Activated effector memory CD4-positive, alpha-beta T cell treated with Interleukin-2 at 50 U/mL for 16 hours (primary cell): ENCODE results near the gene SLC25A25.
"Not testable (repeated sequence)": the region's sequence is repeated elsewhere in the genome, so short reads cannot be mapped to it uniquely, and the experiment has no call there.

Source experiments
- DNase-seq: peaks from one replicate; pipeline ENCODE4 v3.0.0-alpha.2; 2020

Gene SLC25A25

DNA sequence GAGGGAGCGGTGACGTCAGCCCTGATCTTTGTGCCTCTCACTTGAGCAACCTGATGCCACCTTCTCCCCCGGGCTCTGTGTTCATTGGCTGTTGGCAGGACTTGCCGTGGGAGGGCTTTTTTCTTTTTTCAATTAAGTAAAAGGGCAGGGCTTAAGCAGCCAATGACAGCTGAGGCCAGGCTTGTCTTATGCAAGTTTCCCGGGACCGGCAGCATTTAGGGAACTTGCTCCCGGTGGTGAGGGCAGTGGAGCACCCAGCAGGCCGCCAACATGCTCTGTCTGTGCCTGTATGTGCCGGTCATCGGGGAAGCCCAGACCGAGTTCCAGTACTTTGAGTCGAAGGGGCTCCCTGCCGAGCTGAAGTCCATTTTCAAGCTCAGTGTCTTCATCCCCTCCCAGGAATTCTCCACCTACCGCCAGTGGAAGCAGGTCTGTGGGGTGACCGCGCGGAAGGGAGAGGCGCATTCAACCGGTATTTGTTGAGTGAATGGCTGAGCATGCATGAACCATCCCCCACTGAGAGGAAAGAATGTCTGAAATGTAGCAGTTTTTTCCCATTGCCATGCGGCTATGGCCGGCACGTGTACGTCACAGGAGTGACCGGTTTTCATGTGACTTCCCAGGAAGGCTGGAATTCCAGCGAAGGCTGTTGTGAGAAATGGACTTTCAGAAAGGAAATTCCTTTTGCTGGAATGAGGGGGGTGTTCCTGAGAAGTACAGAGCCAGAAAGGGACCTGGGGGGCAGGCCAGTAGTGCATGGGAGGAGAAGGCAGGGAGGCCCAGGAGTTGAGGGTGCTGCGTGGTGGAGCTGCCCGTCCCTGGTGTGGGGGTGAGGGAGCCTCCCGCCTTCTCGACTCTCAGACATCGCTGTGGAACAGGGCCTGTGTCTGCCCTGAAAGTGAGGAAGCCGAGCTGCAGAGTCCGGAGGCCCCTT, 30.5 kb downstream of the SLC25A25 start:
- no peak for DNase-seq

DNA sequence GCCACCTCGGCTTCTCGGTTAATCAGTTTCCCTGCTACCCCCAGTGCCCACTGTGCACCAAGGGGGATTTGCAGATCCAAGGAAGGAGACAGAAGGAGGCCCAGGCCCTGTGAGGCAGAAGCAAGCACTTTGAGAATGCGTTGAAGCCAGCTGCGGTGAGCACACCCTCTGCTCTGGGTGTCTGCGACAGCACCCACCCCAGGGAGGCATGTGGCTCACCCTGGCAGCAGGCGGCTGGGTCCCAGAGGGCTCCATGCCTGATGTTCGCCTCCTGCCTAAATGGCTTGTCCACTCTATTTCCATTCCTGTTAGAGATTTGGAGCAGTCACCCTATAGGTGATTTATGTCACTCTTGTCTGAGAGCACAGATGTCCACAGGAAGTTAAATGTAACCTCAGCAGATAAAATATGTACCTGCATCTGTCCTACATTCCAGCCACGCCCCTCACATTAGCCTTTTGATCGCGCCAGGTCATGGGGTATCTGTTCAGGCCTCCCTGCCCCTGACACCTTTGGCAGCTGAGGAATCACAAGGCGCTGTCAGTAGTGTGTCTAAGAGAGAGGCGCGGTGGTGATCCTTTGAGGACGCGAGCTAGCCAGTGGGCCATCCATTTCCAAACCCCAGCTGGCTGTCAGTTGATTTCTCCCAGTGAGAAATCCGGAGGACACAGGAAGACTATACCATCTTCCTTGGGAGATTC, 31.3 kb downstream of the SLC25A25 start:
- no peak for DNase-seq

DNA sequence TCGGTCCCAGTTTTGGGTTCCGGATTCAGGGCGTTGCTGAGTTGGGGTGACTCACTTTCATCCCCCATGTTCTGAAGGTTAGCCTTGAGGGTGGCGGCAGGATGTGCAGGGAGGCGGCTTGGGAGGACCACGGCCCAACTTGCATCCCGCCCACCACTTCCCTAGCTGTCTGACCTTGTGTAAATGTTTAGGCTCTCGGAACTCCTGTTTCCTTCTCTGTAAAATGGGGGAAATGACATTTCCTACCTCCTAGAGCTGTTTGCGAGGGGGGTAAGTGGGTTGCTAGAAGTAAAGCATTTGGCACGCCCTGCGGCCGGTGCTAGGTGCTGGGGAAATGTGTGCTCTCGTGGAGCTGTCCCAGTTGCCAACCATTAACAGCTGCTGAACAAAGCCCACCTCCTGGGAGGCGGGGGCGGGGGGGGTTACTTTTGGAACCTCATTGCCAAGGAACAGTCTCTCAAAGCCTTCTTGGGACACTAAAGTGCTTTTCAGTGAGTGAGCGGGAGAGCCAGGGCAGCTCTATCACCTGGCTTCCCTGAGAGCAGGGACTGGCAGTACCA, 32.0 kb downstream of the SLC25A25 start:
- no peak for DNase-seq

DNA sequence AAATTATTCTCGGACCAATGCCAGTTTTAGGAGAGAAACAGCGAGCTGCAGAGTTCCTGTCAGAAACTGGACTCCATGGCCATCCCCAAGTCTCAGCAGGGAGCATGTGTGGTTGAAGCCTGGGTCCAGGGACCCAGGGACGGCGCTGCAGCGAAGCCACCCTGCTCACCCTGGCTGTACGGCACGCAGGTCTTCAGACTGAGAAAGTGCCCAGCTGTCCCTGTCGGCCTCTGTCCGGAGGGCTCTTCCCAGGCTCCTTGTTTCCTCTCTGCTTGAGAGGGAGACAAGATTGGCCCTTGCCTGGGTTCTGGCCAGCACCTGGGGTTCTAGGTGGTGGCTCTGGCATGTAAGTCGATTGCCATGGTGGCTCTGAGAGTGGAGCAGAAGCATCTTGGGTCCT, 32.5 kb downstream of the SLC25A25 start:
- no peak for DNase-seq

DNA sequence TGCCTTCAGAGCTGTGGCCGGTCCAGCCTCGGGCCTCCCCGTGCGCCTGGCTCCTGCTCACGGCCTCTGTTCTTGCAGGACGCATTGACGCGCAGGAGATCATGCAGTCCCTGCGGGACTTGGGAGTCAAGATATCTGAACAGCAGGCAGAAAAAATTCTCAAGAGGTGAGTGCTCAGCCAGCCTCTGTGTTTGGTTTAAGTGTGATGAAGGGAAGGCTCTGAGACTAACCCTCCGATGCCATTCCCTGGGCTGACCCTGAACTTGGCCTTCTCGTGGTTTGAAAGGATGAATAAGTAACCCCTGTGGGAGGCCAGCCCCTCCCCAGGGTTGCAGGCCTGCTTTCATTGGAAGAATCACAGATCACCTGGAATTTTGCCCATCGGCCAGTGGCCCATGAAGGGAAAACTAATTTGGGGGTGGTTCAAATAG, 33.2 kb downstream of the SLC25A25 start:
- DNase-seq, result no peak

DNA sequence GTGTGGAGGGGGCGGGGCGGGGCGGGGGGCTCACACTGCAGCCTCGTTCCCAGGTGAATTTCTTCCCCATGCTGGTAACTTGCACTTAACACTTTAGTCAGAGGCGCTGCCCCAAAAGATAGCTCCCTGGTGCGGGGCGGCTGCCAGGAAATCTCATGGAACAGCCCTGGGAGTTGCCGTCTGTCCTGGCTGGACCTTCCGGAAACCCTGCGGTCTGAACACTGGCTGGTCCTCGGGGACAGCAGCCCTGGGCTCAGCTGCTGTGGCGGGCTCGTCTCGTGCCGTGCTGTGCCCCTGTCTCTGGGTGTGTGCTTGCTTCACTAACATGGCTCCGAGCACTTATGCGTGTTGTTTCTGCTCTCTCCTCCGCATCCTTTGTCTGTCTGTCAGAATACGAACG, 33.7 kb downstream of the SLC25A25 start:
- no peak for DNase-seq

DNA sequence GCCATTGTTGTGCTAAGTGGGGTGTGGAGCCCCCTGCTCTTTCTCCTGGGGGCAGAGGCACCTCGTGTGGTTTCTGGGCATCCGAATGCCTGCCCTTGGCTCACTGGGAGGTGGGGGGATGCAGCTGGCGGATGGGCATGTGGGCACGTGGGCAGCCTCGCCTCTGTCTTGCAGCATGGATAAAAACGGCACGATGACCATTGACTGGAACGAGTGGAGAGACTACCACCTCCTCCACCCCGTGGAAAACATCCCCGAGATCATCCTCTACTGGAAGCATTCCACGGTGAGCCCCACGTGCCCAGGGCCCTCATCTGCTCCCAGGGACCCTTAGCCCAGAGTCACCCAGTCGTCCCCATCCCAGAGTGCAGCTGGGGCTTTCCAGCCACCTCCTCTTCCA, 34.2 kb downstream of the SLC25A25 start:
- no peak for DNase-seq

DNA sequence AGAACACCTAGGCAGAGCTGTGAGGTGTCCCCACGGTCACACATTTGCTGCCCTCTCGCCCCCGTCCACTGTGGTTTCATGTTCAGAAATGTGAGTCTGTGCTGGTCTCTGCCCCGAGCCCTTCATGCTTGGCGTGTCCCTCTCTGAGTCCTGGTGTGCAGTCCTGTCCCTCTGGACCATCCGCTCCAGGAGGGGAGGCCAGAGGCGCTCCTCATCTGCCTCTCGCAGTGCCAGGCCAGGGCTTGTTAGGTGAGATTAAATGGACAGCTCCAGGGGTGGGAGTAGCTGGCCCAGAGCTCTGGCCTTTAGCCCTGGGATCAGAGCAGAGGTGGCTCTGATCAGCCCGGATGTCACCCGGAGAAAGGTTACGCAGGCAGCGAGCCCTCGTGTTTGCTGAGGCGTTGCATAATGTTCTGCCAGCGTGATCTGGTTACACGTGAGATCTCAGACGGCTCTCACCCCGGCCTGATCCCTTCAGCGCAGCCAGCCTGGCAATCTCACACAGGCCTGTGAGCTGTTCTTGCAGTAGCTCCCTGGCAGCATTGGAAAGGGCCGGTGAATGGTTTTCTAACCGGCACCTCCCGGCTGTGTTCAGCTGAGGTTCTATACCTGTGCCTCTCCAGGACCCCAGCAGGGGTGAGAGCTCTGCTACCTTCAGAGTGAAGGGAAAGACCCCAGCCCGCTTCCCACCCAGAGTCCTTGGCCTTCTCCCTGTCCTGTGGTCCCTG, 35.0 kb downstream of the SLC25A25 start:
- DNase-seq, result no peak

DNA sequence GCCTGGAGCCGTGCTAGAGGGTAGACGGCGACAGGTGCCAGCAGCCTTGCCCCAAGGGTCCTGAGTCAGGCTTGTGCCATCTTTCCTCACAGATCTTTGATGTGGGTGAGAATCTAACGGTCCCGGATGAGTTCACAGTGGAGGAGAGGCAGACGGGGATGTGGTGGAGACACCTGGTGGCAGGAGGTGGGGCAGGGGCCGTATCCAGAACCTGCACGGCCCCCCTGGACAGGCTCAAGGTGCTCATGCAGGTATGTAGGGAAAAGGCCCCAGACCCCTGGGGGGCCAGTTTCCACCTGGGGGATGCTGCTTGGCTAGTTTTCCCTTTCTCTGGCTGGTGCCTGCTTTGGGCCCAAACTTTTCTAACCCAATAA, 35.5 kb downstream of the SLC25A25 start:
- DNase-seq, result peak; percentile 17

DNA sequence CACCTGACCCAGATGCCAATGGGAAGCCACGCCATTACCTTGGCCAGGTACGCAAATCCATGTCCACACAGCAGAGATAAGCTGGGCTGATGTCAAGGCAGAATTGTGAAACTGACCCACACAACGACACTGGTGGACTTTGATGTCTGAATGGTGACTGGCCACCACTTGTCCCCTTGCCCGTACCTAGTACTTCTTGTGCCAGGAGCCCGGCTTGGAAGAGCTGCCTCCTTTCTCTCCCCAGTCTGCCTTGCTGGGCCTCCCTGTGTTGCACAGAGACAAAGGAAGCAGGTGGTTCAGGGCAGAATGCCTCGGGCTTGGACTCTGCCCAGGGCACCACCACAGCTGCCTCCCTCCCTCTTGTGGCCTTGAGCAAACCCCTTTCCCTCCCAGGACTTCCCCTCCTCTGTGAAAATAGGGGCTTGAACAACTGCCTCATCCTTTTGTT, 36.2 kb downstream of the SLC25A25 start:
- DNase-seq, result no peak

DNA sequence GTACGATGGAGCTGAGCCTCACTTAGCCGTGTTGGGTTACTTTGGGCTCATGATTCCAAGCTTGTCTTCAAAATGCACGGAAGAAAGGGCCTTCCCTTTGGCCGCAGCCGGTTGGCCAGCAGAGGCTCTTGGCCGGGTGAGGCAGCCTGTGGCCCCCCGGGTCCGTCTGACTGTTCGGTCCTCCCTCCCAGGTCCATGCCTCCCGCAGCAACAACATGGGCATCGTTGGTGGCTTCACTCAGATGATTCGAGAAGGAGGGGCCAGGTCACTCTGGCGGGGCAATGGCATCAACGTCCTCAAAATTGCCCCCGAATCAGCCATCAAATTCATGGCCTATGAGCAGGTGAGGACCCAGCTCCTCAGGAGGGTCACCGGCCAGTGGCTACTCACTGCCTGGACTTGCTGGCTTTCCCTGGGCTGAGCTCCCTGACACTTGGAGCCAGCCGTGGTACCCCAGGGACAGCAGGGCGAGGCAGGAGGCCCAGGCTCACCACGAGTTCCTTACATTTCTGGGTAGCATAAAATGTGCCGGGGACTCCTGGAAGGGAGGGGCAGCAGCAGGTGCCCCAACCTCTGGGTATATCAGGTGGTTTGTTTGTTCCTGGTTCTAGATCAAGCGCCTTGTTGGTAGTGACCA, 37.6 kb downstream of the SLC25A25 start:
- no peak for DNase-seq

DNA sequence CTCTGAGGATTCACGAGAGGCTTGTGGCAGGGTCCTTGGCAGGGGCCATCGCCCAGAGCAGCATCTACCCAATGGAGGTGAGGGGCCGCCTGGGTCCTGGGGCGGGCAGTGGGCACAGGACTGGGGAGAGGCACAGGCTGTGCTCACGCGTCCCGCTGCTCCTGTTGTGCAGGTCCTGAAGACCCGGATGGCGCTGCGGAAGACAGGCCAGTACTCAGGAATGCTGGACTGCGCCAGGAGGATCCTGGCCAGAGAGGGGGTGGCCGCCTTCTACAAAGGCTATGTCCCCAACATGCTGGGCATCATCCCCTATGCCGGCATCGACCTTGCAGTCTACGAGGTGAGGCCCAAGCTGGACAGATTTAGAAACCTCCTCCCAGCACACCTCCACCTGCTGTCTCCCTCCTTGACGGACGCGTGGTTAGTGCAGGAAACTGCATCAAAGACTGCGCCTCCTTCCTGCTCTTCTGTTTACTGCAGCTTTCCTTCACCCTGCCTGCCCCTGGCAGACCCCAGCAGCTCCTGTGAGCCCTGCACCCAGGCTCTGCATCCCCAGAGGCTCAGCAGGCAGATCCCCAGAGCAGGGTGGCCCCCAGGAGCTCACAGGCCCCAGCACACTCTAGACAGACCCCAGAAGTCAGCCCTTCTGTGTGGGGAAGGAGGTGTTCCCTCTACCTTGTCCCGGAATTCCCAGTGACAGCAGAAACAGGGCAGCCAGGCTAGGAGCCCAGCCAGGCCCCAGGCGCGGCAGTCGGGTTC, 38.3 kb downstream of the SLC25A25 start:
- DNase-seq, result no peak

DNA sequence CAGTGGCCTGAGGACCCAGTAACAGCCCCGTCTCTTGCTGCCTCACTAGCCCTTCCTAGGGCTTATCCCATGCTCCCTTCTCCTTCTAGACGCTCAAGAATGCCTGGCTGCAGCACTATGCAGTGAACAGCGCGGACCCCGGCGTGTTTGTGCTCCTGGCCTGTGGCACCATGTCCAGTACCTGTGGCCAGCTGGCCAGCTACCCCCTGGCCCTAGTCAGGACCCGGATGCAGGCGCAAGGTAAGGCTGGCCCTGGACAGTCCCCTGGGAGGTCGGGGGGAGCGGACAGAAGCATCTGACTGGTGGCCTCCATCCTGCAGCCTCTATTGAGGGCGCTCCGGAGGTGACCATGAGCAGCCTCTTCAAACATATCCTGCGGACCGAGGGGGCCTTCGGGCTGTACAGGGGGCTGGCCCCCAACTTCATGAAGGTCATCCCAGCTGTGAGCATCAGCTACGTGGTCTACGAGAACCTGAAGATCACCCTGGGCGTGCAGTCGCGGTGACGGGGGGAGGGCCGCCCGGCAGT, 39.0 kb downstream of the SLC25A25 start:
- no peak for DNase-seq

DNA sequence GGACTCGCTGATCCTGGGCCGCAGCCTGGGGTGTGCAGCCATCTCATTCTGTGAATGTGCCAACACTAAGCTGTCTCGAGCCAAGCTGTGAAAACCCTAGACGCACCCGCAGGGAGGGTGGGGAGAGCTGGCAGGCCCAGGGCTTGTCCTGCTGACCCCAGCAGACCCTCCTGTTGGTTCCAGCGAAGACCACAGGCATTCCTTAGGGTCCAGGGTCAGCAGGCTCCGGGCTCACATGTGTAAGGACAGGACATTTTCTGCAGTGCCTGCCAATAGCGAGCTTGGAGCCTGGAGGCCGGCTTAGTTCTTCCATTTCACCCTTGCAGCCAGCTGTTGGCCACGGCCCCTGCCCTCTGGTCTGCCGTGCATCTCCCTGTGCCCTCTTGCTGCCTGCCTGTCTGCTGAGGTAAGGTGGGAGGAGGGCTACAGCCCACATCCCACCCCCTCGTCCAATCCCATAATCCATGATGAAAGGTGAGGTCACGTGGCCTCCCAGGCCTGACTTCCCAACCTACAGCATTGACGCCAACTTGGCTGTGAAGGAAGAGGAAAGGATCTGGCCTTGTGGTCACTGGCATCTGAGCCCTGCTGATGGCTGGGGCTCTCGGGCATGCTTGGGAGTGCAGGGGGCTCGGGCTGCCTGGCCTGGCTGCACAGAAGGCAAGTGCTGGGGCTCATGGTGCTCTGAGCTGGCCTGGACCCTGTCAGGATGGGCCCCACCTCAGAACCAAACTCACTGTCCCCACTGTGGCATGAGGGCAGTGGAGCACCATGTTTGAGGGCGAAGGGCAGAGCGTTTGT, 39.6 kb downstream of the SLC25A25 start:
- no peak for DNase-seq

DNA sequence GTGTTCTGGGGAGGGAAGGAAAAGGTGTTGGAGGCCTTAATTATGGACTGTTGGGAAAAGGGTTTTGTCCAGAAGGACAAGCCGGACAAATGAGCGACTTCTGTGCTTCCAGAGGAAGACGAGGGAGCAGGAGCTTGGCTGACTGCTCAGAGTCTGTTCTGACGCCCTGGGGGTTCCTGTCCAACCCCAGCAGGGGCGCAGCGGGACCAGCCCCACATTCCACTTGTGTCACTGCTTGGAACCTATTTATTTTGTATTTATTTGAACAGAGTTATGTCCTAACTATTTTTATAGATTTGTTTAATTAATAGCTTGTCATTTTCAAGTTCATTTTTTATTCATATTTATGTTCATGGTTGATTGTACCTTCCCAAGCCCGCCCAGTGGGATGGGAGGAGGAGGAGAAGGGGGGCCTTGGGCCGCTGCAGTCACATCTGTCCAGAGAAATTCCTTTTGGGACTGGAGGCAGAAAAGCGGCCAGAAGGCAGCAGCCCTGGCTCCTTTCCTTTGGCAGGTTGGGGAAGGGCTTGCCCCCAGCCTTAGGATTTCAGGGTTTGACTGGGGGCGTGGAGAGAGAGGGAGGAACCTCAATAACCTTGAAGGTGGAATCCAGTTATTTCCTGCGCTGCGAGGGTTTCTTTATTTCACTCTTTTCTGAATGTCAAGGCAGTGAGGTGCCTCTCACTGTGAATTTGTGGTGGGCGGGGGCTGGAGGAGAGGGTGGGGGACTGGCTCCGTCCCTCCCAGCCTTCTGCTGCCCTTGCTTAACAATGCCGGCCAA, 40.4 kb downstream of the SLC25A25 start:
- DNase-seq, result no peak

DNA sequence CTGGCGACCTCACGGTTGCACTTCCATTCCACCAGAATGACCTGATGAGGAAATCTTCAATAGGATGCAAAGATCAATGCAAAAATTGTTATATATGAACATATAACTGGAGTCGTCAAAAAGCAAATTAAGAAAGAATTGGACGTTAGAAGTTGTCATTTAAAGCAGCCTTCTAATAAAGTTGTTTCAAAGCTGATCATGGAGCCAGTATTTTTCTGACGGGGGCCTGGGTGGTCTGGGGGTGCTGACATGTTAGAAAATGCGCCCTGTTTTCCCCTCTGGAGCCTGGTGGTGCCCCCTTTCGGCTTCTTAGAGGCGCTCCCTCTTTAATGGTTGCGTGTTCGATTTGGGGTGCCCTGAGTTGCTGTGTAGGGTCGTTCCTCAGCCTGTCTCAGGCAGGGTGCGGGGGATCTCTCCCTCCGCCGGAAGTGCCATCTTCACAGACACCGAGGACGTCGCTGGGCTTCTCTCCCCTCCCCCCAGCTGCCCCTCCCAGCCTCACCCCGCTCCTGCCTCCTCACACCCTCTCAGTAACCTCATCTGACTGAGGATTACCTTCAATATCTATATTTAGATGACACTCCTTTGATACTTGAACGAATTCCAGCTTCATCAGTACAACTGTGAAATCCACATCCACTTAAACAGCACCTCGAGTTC, 41.1 kb downstream of the SLC25A25 start:
- no peak for DNase-seq

DNA sequence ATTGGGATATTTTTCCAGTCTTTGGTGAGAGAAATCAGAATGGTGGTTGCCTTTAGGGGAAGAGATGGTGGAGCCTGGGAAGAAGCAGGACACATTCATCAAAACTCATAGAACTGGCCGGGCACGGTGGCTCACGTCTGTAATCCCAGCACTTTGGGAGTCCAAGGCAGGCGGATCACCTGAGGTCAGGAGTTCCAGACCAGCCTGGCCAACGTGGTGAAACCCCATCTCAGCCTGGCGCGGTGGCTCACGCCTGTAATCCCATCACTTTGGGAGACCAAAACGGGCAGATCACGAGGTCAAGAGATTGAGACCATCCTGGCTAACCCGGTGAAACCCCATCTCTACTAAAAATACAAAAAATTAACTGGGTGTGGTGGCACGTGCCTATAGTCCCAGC, 43.7 kb downstream of the SLC25A25 start:
- DNase-seq, result not testable (repeated sequence)

DNA sequence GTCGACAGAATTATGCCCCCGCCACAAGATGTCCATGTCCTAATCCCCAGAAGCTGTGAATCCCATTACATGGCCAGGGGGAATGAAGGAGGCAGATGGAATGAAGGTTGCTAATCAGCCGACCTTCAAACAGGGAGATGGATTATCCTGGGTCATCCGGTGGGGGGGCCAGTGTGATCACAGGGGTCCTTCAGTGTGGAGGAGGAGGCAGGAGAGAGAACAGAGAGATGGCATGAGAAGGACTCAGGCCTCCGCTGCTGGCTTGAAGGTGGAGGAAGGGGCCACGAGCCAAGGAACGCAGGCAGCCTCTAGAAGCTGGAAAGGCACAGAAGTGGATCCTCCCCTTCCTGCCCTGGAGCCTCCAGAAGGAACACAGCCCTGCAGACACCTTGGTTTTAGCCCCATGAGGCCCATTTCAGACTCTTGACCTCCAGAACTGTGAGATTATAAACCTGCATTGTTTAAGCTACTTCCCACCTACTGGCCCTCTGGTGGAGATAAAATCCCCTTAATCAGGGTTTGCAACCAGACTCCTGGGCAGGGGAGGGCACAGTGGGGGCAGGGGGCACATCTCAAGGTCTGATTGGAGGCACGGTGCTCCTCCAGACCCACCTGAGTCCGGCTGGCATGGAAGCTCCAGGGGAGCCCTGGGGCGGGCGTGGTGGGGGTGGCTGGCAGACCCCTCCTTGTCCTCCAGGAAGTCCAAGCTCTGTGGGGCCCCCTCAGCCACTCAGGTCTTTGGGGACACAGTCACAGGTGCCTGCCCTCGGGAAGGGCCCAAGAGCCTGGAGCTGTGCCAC, 45.7 kb downstream of the SLC25A25 start:
- DNase-seq, result no peak
